HL-60 (cell line): ENCODE measurements around the gene ITFG1.

Source experiments
- DNase-seq, 2 experiments: peaks; one replicate each; pipeline ENCODE4 v3.0.0-alpha.2; 2010 to 2020; ENCODE audit warnings: low read depth in 1 of 2, low spot score in 1 of 2
- H3K27ac ChIP-seq: fragments of 250-450 bp; sonication (Bioruptor Pico); replicated peaks from 2 replicates; pipeline ENCODE4 v1.5.1; 2020; ENCODE audit warnings: mild to moderate bottlenecking, moderate library complexity
- H3K27me3 ChIP-seq: fragments of 250-450 bp; sonication (Bioruptor Pico); 2 replicates; pipeline ENCODE4 v1.5.1; 2021; ENCODE audit warnings: mild to moderate bottlenecking, moderate library complexity; ENCODE audit not compliant: insufficient read depth, poor library complexity, severe bottlenecking
- H3K4me3 ChIP-seq: replicated peaks from 2 replicates; pipeline ENCODE4 v1.5.1; 2011; ENCODE audit warnings: mild to moderate bottlenecking, control low read depth, low read length; ENCODE audit not compliant: insufficient read depth
- GABPA ChIP-seq: IDR thresholded peaks from 2 replicates; pipeline ENCODE4 v1.6.1; 2012; ENCODE audit warnings: low read depth
- POLR2AphosphoS5 ChIP-seq: IDR thresholded peaks from 2 replicates; pipeline ENCODE4 v1.6.1; 2012; ENCODE audit warnings: low read depth
- REST ChIP-seq: IDR thresholded peaks from 2 replicates; pipeline ENCODE4 v1.6.1; 2012; ENCODE audit warnings: low read depth; ENCODE audit not compliant: insufficient replicate concordance
- SPI1 ChIP-seq: IDR thresholded peaks from 2 replicates; pipeline ENCODE4 v1.6.1; 2012; ENCODE audit warnings: low read depth, mild to moderate bottlenecking, borderline replicate concordance
- TF ChIP-seq, protein P1 (sequence below): IDR thresholded peaks from one replicate; pipeline ENCODE4 v1.5.1; 2011; ENCODE audit warnings: low read length, control low read depth, inconsistent platforms; ENCODE audit not compliant: insufficient read depth

ITFG1 gene

GRCh38 chr16:47382362-47382761 is 78.5 kb downstream of the ITFG1 start:
- TF ChIP-seq, protein P1, sequence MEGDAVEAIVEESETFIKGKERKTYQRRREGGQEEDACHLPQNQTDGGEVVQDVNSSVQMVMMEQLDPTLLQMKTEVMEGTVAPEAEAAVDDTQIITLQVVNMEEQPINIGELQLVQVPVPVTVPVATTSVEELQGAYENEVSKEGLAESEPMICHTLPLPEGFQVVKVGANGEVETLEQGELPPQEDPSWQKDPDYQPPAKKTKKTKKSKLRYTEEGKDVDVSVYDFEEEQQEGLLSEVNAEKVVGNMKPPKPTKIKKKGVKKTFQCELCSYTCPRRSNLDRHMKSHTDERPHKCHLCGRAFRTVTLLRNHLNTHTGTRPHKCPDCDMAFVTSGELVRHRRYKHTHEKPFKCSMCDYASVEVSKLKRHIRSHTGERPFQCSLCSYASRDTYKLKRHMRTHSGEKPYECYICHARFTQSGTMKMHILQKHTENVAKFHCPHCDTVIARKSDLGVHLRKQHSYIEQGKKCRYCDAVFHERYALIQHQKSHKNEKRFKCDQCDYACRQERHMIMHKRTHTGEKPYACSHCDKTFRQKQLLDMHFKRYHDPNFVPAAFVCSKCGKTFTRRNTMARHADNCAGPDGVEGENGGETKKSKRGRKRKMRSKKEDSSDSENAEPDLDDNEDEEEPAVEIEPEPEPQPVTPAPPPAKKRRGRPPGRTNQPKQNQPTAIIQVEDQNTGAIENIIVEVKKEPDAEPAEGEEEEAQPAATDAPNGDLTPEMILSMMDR = no peak
- TF ChIP-seq SPI1 = no peak
- no peak for TF ChIP-seq GABPA
- TF ChIP-seq POLR2AphosphoS5 = no peak
- no peak for TF ChIP-seq REST

DNA sequence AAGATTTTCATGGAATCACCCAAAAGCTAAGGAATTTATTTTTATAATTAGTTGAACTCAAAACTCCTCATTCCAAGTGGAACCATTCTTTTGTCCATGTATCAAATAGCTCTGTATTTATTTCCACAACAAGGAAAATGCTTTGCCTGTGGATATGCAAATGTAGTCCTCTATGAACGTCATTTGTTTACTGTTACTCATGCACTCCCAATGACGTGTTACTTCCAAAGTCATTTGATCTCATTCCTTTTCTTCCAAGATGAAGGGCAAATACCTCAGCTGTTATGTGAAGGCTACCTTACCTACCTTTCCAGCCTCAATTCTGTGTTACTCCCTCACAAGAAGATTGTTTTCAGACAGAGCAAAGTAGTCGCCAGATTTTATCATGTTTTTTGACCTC is 83.7 kb downstream of the ITFG1 start:
- Histone ChIP-seq H3K27ac (no peak overlapping the region), H3K27me3 (no peaks in the 10 kb centered on the region), H3K4me3 (no peak overlapping the region)
- TF ChIP-seq, protein P1 = no peak
- TF ChIP-seq REST (no peak), GABPA (no peak), POLR2AphosphoS5 (no peak), SPI1 (no peak)
- DNase-seq = no peak

More at GRCh38 chr16:47382362-47382761, 78.5 kb downstream of the ITFG1 start:
- no peak overlapping the region for H3K27ac ChIP-seq
- DNase-seq = no peak
- H3K4me3 ChIP-seq = no peak overlapping the region
- H3K27me3 ChIP-seq = no peaks in the 10 kb centered on the region

GRCh38 chr16:47375423-47375822 is 85.4 kb downstream of the ITFG1 start:
- Histone ChIP-seq H3K27ac (no peak overlapping the region), H3K4me3 (no peak overlapping the region), H3K27me3 (no peaks in the 10 kb centered on the region)
- TF ChIP-seq POLR2AphosphoS5 (no peak), GABPA (no peak)
- TF ChIP-seq, protein P1 = no peak
- DNase-seq = no peak

DNA sequence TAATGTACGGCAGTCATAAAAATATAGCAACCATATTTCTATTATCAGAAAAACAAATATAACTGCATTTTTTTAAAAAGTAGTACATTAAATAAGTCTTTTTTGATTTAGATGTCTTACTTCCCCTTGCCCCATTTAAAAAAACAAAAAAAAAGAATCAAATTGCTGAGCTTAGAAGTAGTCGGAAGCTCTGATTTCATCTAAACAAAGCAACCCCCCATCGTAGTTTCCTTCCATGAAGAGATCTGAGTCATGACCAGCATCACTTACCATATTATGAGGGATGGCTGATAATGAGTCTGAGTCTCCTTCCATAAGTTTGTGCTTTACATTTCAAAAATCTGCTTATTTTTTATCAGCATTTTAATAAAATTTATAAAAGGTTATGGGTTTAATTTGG is 86.2 kb downstream of the ITFG1 start:
- TF ChIP-seq GABPA = no peak
- no peak for TF ChIP-seq POLR2AphosphoS5
- no peak for TF ChIP-seq REST
- TF ChIP-seq, protein P1 = no peak
- TF ChIP-seq SPI1 = no peak
- no peak overlapping the region for H3K27ac ChIP-seq
- DNase-seq = no peak
- no peaks in the 10 kb centered on the region for H3K27me3 ChIP-seq
- H3K4me3 ChIP-seq = no peak overlapping the region
